ENCODE results near the gene LCE1D.

DNA sequence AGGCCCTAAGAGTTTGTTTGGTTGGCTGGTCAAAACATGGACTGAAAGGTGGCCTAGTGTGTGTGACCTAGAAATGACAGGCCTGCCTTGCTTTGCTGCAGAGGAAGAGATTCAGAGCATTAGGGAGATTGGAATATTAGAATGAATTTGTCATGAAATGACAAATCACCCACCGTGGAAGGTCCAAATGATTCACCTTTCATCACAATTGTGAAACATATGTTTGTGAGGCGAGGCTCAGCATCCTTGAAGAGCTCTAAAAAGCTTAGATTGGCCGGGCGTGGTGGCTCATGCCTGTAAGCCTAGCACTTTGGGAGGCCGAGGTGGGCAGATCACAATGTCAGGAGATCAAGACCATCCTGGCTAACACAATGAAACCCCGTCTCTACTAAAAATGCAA is 20.8 kb downstream of the LCE1D start:
- TF ChIP-seq, protein P1, sequence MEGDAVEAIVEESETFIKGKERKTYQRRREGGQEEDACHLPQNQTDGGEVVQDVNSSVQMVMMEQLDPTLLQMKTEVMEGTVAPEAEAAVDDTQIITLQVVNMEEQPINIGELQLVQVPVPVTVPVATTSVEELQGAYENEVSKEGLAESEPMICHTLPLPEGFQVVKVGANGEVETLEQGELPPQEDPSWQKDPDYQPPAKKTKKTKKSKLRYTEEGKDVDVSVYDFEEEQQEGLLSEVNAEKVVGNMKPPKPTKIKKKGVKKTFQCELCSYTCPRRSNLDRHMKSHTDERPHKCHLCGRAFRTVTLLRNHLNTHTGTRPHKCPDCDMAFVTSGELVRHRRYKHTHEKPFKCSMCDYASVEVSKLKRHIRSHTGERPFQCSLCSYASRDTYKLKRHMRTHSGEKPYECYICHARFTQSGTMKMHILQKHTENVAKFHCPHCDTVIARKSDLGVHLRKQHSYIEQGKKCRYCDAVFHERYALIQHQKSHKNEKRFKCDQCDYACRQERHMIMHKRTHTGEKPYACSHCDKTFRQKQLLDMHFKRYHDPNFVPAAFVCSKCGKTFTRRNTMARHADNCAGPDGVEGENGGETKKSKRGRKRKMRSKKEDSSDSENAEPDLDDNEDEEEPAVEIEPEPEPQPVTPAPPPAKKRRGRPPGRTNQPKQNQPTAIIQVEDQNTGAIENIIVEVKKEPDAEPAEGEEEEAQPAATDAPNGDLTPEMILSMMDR (IDR thresholded peaks at IDR 0.05), result no peak
- no peak for TF ChIP-seq EZH2phosphoT487 (IDR thresholded peaks at IDR 0.05)

Data from neural progenitor cell (in vitro differentiated cells).